Spleen (tissue), 7 donors: ENCODE results near the gene ADRB2.

Source experiments
- CTCF ChIP-seq, 11 experiments: fragments of 200-600 bp in 7 of 11; fragments of 450-650 bp in 4 of 11; sonication (generic) in 4 of 11; IDR thresholded peaks in 8 of 11; conservative IDR thresholded peaks in 3 of 11; 1 replicate in 7 of 11; 2 replicates in 4 of 11; pipeline versions ENCODE4 v1.4.0 to v1.8.0; 2016 to 2021; ENCODE audit warnings: antibody characterized with exemption in 11 of 11, inconsistent platforms in 4 of 11, mild to moderate bottlenecking in 1 of 11
- POLR2A ChIP-seq, 3 donors: fragments of 450-650 bp; IDR thresholded peaks; one replicate each; pipeline ENCODE4 v1.5.1; 2017; ENCODE audit warnings: antibody characterized with exemption in 3 of 3, mild to moderate bottlenecking in 1 of 3
- donor health status: DM: no; HTN: no; CAD: no; lungs with moderate emphysema.
- donor health status: DM: no; HTN: no; CAD: no.
- donor health status: DM: no; HTN: no; CAD: no.

DNA sequence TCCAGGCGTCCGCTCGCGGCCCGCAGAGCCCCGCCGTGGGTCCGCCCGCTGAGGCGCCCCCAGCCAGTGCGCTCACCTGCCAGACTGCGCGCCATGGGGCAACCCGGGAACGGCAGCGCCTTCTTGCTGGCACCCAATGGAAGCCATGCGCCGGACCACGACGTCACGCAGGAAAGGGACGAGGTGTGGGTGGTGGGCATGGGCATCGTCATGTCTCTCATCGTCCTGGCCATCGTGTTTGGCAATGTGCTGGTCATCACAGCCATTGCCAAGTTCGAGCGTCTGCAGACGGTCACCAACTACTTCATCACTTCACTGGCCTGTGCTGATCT, 294 bp downstream of the ADRB2 start:
- no peak for TF ChIP-seq CTCF (IDR thresholded peaks at IDR 0.05 in 8 of 11, conservative IDR thresholded peaks at IDR 0.05 in 3 of 11)
- no peak for TF ChIP-seq POLR2A (IDR thresholded peaks at IDR 0.05)
